DOHH2 (cell line): ENCODE data around the gene CXCL12.

Experiments used
- H3F3A ChIP-seq: fragments of 200-600 bp; sonication (generic), shearing (Covaris generic); 2 replicates; pipeline ENCODE4 v1.6.0; 2016; ENCODE audit warnings: antibody characterized with exemption, mild to moderate bottlenecking; ENCODE audit not compliant: control insufficient read depth, insufficient read depth
- H3K27ac ChIP-seq: fragments of 200-600 bp; sonication (generic); 2 replicates; pipeline ENCODE4 v1.5.1; 2014; ENCODE audit warnings: low read depth, mild to moderate bottlenecking, low read length, moderate library complexity
- H3K27me3 ChIP-seq: fragments of 200-600 bp; sonication (generic); 2 replicates; pipeline ENCODE4 v1.6.1; 2014; ENCODE audit warnings: mild to moderate bottlenecking, low read length, mixed read lengths; ENCODE audit not compliant: control insufficient read depth
- H3K36me3 ChIP-seq: fragments of 200-600 bp; sonication (generic); 2 replicates; pipeline ENCODE4 v1.6.1; 2014; ENCODE audit warnings: mild to moderate bottlenecking, low read length, moderate library complexity, mixed read lengths; ENCODE audit not compliant: control insufficient read depth
- H3K4me1 ChIP-seq: fragments of 200-600 bp; sonication (generic); 2 replicates; pipeline ENCODE4 v1.6.1; 2014; ENCODE audit warnings: mild to moderate bottlenecking, low read length, mixed read lengths; ENCODE audit not compliant: control insufficient read depth
- H3K4me2 ChIP-seq: fragments of 200-600 bp; sonication (generic); 2 replicates; pipeline ENCODE4 v1.6.0; 2014; ENCODE audit warnings: mild to moderate bottlenecking, low read length, moderate library complexity
- H3K4me3 ChIP-seq: fragments of 200-600 bp; sonication (generic); 2 replicates; pipeline ENCODE4 v1.5.1; 2014; ENCODE audit warnings: mild to moderate bottlenecking, low read length, mixed read lengths
- H3K79me2 ChIP-seq: fragments of 200-600 bp; sonication (generic); 2 replicates; pipeline ENCODE4 v1.6.1; 2014; ENCODE audit warnings: mild to moderate bottlenecking, low read length, mixed read lengths; ENCODE audit not compliant: control insufficient read depth
- H3K9me2 ChIP-seq: fragments of 200-600 bp; sonication (generic); replicated peaks from 2 replicates; pipeline ENCODE4 v1.6.1; 2014; ENCODE audit warnings: mild to moderate bottlenecking, low read length, mixed read lengths; ENCODE audit not compliant: control insufficient read depth
- H3K9me3 ChIP-seq: fragments of 200-600 bp; sonication (generic); 2 replicates; pipeline ENCODE4 v1.6.1; 2014; ENCODE audit warnings: antibody characterized with exemption, low read length, mixed read lengths; ENCODE audit not compliant: control insufficient read depth, insufficient read depth
- H4K20me1 ChIP-seq: fragments of 200-600 bp; sonication (generic); 2 replicates; pipeline ENCODE4 v1.6.0; 2014; ENCODE audit warnings: low read depth, mild to moderate bottlenecking, antibody characterized with exemption, low read length, moderate library complexity; ENCODE audit not compliant: control insufficient read depth, insufficient read depth
- EZH2phosphoT487 ChIP-seq: fragments of 200-600 bp; sonication (generic); IDR thresholded peaks from 2 replicates; pipeline ENCODE4 v1.6.1; 2017; ENCODE audit warnings: borderline replicate concordance, mild to moderate bottlenecking, antibody characterized with exemption, low read length, moderate library complexity, mixed read lengths
- TF ChIP-seq, protein P1 (sequence below): fragments of 200-600 bp; sonication (generic); IDR thresholded peaks from one replicate; pipeline ENCODE4 v1.5.1; 2014; ENCODE audit warnings: antibody characterized with exemption, mild to moderate bottlenecking, low read depth, low read length; ENCODE audit not compliant: poor library complexity, severe bottlenecking

CXCL12 gene

GRCh38 chr10:44396671-44397191 is 11.8 kb upstream of the CXCL12 start:
- H3F3A ChIP-seq: no peaks in the 10 kb centered on the region
- TF ChIP-seq EZH2phosphoT487: no peak
- TF ChIP-seq, protein P1, sequence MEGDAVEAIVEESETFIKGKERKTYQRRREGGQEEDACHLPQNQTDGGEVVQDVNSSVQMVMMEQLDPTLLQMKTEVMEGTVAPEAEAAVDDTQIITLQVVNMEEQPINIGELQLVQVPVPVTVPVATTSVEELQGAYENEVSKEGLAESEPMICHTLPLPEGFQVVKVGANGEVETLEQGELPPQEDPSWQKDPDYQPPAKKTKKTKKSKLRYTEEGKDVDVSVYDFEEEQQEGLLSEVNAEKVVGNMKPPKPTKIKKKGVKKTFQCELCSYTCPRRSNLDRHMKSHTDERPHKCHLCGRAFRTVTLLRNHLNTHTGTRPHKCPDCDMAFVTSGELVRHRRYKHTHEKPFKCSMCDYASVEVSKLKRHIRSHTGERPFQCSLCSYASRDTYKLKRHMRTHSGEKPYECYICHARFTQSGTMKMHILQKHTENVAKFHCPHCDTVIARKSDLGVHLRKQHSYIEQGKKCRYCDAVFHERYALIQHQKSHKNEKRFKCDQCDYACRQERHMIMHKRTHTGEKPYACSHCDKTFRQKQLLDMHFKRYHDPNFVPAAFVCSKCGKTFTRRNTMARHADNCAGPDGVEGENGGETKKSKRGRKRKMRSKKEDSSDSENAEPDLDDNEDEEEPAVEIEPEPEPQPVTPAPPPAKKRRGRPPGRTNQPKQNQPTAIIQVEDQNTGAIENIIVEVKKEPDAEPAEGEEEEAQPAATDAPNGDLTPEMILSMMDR: no peak
- no peak overlapping the region for H3K4me3 ChIP-seq
- no peak overlapping the region for H3K27ac ChIP-seq
- H3K4me2 ChIP-seq: no peak overlapping the region
- H3K9me2 ChIP-seq: no peaks in the 10 kb centered on the region
- H3K79me2 ChIP-seq: no peaks in the 10 kb centered on the region
- no peaks in the 10 kb centered on the region for H3K9me3 ChIP-seq
- H3K4me1 ChIP-seq: no peaks in the 10 kb centered on the region
- H3K27me3 ChIP-seq: no peaks in the 10 kb centered on the region
- H4K20me1 ChIP-seq: no peaks in the 10 kb centered on the region
- no peaks in the 10 kb centered on the region for H3K36me3 ChIP-seq

DNA sequence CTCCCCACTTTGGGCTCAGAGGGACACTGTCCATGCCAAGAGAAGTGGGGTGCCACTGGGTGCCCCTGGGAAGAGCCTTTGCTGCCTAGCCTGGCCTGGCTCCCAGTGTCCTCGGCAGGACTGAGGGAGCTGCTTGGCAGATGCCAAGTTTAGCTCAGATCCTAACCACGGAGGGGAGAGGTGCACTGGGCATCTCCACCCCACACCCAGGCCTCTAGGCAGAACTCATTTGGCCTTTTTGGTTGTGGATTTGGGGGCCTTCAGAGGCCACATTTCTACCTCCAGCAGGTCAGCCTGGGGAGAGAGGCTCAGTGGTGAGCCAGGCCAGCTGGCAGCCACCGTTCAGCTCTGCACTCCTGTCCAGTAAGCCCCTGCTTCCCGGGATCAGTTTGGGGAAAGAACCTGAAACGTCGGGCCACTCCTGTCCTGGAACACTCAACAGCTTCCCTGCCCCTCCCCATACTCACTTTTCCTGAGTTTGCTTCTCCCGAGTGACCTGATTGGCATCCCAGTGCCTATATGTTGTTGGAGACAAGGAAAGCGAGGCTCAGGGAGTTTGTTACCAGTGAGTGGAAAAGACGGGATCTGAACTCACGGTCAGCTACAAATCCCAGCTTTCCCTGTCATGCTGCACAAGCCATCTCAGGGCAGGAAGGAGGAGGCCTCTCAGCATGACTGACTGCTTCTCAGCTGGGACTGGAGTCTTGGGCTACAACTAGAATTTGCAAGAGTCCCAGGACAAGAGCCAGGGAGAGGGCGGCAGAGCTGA is 11.2 kb upstream of the CXCL12 start:
- Histone ChIP-seq H3K9me2 (no peaks in the 10 kb centered on the region), H3F3A (no peaks in the 10 kb centered on the region), H3K27ac (no peak overlapping the region), H4K20me1 (no peaks in the 10 kb centered on the region), H3K4me3 (no peak overlapping the region), H3K36me3 (no peaks in the 10 kb centered on the region), H3K79me2 (no peaks in the 10 kb centered on the region), H3K4me2 (no peak overlapping the region), H3K27me3 (no peaks in the 10 kb centered on the region), H3K9me3 (no peaks in the 10 kb centered on the region), H3K4me1 (no peaks in the 10 kb centered on the region)
- TF ChIP-seq, protein P1: no peak
- TF ChIP-seq EZH2phosphoT487: no peak

GRCh38 chr10:44395396-44395795 is 10.5 kb upstream of the CXCL12 start:
- Histone ChIP-seq H3K9me2 (no peaks in the 10 kb centered on the region), H3K27ac (no peak overlapping the region), H3K79me2 (no peaks in the 10 kb centered on the region), H3F3A (no peaks in the 10 kb centered on the region), H3K36me3 (no peaks in the 10 kb centered on the region), H3K4me3 (no peak overlapping the region), H3K9me3 (no peaks in the 10 kb centered on the region), H3K4me1 (no peaks in the 10 kb centered on the region), H3K27me3 (no peaks in the 10 kb centered on the region), H4K20me1 (no peaks in the 10 kb centered on the region), H3K4me2 (no peak overlapping the region)
- no peak for TF ChIP-seq EZH2phosphoT487
- TF ChIP-seq, protein P1: no peak
